HCT116 (cell line): Measurements from ENCODE around the gene DOCK3. TPM values are rescaled to one million over a fixed set of nuclear protein-coding genes. Genes with fewer than 3 reads are reported as not detected.

Source experiments
- ATAC-seq: fragments of 200-7000 bp; cut with Tn5 transposase; 2 replicates; pipeline ENCODE4 v1.9.1; 2020; ENCODE audit warnings: mild to moderate bottlenecking, moderate library complexity
- BruUV-seq: library from RNA; stranded (reverse); fragments of 400-500 nt; replicated peaks from 2 replicates; lab custom pipeline; 2021; lab: Mats Ljungman, UMichigan
- CTCF ChIA-PET: fragments of 300-600 bp; sonication (Branson Sonifier 250); formaldehyde crosslinking; loops from one replicate; lab custom pipeline; 2021; ENCODE audit warnings: antibody characterized with exemption; lab: Charles Lee
- POLR2A ChIA-PET: fragments of 300-600, 350-600 bp; sonication (Branson Sonifier 250); formaldehyde crosslinking; loops from one replicate; lab custom pipeline; 2021; ENCODE audit warnings: antibody characterized with exemption; lab: Charles Lee
- RAD21 ChIA-PET, 2 experiments: fragments of 300-600 bp; sonication (Branson Sonifier 250); formaldehyde crosslinking; loops; one replicate each; lab custom pipeline; 2023; ENCODE audit warnings: low total read pairs in 2 of 2; ENCODE audit not compliant: uncharacterized antibody in 2 of 2, unreplicated experiment in 2 of 2, low non-redundant PET in 1 of 2; lab: Charles Lee
- DNase-seq: peaks from one replicate; pipeline ENCODE4 v3.0.0-alpha.2; 2010; ENCODE audit warnings: low read depth, low spot score
- H2AFZ ChIP-seq: fragments of 200-600 bp; shearing (Covaris generic), sonication (generic); 2 replicates; pipeline ENCODE4 v1.6.1; 2017; ENCODE audit warnings: low read depth, mixed run types, mixed read lengths, antibody characterized with exemption, low read length; ENCODE audit not compliant: poor library complexity, severe bottlenecking
- H3K27ac ChIP-seq: 2 replicates; pipeline ENCODE4 v1.5.1; 2012; ENCODE audit warnings: low read depth, low read length
- H3K27me3 ChIP-seq: fragments of 200-600 bp; sonication (generic); 2 replicates; pipeline ENCODE4 v1.6.1; 2016; ENCODE audit warnings: mixed run types, low read length, mixed read lengths; ENCODE audit not compliant: insufficient read depth
- H3K36me3 ChIP-seq, 2 experiments: fragments of 200-500 bp in 1 of 2; fragments of 200-600 bp in 1 of 2; sonication (Bioruptor generic) in 1 of 2; sonication (generic) in 1 of 2; 2 replicates each; pipeline versions ENCODE4 v1.5.1 to v1.6.1; 2014 to 2016; ENCODE audit warnings: low read length in 2 of 2, inconsistent platforms in 1 of 2, mixed read lengths in 1 of 2, mixed run types in 1 of 2; ENCODE audit not compliant: insufficient read depth in 2 of 2, control insufficient read depth in 1 of 2
- H3K4me1 ChIP-seq, 2 experiments: fragments of 200-600 bp in 1 of 2; sonication (generic) in 1 of 2; 2 replicates each; pipeline versions ENCODE4 v1.5.1 to v1.6.1; 2012 to 2017; ENCODE audit warnings: low read length in 2 of 2, inconsistent platforms in 1 of 2, mild to moderate bottlenecking in 1 of 2, mixed read lengths in 1 of 2, mixed run types in 1 of 2, moderate library complexity in 1 of 2; ENCODE audit not compliant: insufficient read depth in 2 of 2, control insufficient read depth in 1 of 2
- H3K4me2 ChIP-seq: fragments of 200-600 bp; sonication (generic); 2 replicates; pipeline ENCODE4 v1.6.1; 2017; ENCODE audit warnings: mixed run types, low read length, mixed read lengths
- H3K4me3 ChIP-seq, 2 experiments: fragments of 200-600 bp in 1 of 2; sonication (generic) in 1 of 2; replicated peaks in 1 of 2; 2 replicates each; pipeline ENCODE4 v1.5.1; 2011 to 2016; ENCODE audit warnings: low read length in 2 of 2, control low read depth in 1 of 2, low read depth in 1 of 2, mild to moderate bottlenecking in 1 of 2, mixed read lengths in 1 of 2, mixed run types in 1 of 2
- H3K79me2 ChIP-seq: fragments of 200-600 bp; sonication (generic); 2 replicates; pipeline ENCODE4 v1.6.1; 2017; ENCODE audit warnings: mild to moderate bottlenecking, mixed run types, low read length, moderate library complexity, mixed read lengths; ENCODE audit not compliant: insufficient read depth
- H3K9ac ChIP-seq: fragments of 200-600 bp; sonication (generic); 2 replicates; pipeline ENCODE4 v1.6.1; 2016; ENCODE audit warnings: low read length, mixed read lengths
- H3K9me2 ChIP-seq: fragments of 200-600 bp; sonication (generic), shearing (Covaris generic); 2 replicates; pipeline ENCODE4 v1.6.1; 2017; ENCODE audit warnings: mixed run types, mild to moderate bottlenecking, moderate library complexity; ENCODE audit not compliant: insufficient read depth
- H3K9me3 ChIP-seq, 2 experiments: fragments of 200-500 bp in 1 of 2; fragments of 200-600 bp in 1 of 2; sonication (Bioruptor generic) in 1 of 2; sonication (generic) in 1 of 2; 2 replicates each; pipeline ENCODE4 v1.6.1; 2014 to 2017; ENCODE audit warnings: low read length in 2 of 2, mixed read lengths in 2 of 2, inconsistent platforms in 1 of 2, low read depth in 1 of 2, mild to moderate bottlenecking in 1 of 2, mixed run types in 1 of 2, moderate library complexity in 1 of 2; ENCODE audit not compliant: control insufficient read depth in 1 of 2, insufficient read depth in 1 of 2
- H4K20me1 ChIP-seq: fragments of 200-600 bp; sonication (generic), shearing (Covaris generic); 2 replicates; pipeline ENCODE4 v1.6.1; 2017; ENCODE audit warnings: mixed run types, mild to moderate bottlenecking, moderate library complexity; ENCODE audit not compliant: insufficient read depth
- CBX3 ChIP-seq: IDR thresholded peaks from 2 replicates; pipeline ENCODE4 v1.6.1; 2012; ENCODE audit warnings: low read depth
- CEBPB ChIP-seq: IDR thresholded peaks from 2 replicates; pipeline ENCODE4 v1.6.1; 2012; ENCODE audit warnings: low read depth
- CTCF ChIP-seq, 3 experiments: fragments of 200-600 bp in 1 of 3; sonication (generic) in 1 of 3; IDR thresholded peaks in 2 of 3; conservative IDR thresholded peaks in 1 of 3; 2 replicates each; pipeline ENCODE4 v1.5.1; 2012 to 2017; ENCODE audit warnings: low read depth in 2 of 3, low read length in 2 of 3, antibody characterized with exemption in 1 of 3, borderline replicate concordance in 1 of 3, control low read depth in 1 of 3, mild to moderate bottlenecking in 1 of 3, mixed read lengths in 1 of 3, mixed run types in 1 of 3, moderate library complexity in 1 of 3; ENCODE audit not compliant: insufficient read depth in 1 of 3
- ELF1 ChIP-seq: IDR thresholded peaks from 2 replicates; pipeline ENCODE4 v1.6.1; 2012; ENCODE audit warnings: low read depth, borderline replicate concordance
- MAX ChIP-seq: IDR thresholded peaks from 2 replicates; pipeline ENCODE4 v1.6.1; 2012
- POLR2A ChIP-seq: IDR thresholded peaks from 2 replicates; pipeline ENCODE4 v1.7.0; 2011; ENCODE audit warnings: borderline replicate concordance; ENCODE audit not compliant: insufficient read depth, insufficient read length; ENCODE audit errors: extremely low read depth
- RAD21 ChIP-seq: IDR thresholded peaks from 2 replicates; pipeline ENCODE4 v1.6.1; 2012; ENCODE audit warnings: low read depth, mild to moderate bottlenecking
- SIN3A ChIP-seq: IDR thresholded peaks from 2 replicates; pipeline ENCODE4 v1.6.1; 2012; ENCODE audit warnings: low read depth
- SRF ChIP-seq: IDR thresholded peaks from 2 replicates; pipeline ENCODE4 v1.6.1; 2012; ENCODE audit warnings: low read depth
- TCF7L2 ChIP-seq: IDR thresholded peaks from 2 replicates; pipeline ENCODE4 v1.7.0; 2011; ENCODE audit warnings: borderline replicate concordance, inconsistent platforms; ENCODE audit not compliant: insufficient read depth, insufficient read length; ENCODE audit errors: extremely low read depth
- YY1 ChIP-seq: IDR thresholded peaks from 2 replicates; pipeline ENCODE4 v1.6.1; 2011; ENCODE audit warnings: low read length, low read depth, moderate library complexity, mild to moderate bottlenecking; ENCODE audit not compliant: insufficient replicate concordance; ENCODE audit errors: extremely low read depth
- intact Hi-C: fragments of 100-400 bp; cut with micrococcal nuclease; formaldehyde crosslinking; loops from 2 replicates; pipeline ENCODE4 v1.10.0; 2022
- total RNA-seq: library from RNA; stranded (reverse); gene quantifications from one replicate; pipeline ENCODE4 v1.2.1, GENCODE V29; 2021; ENCODE audit not compliant: unreplicated experiment

DOCK3 gene
- total RNA-seq, 1 experiment from 2014 or later, result 4.2 TPM

DNA sequence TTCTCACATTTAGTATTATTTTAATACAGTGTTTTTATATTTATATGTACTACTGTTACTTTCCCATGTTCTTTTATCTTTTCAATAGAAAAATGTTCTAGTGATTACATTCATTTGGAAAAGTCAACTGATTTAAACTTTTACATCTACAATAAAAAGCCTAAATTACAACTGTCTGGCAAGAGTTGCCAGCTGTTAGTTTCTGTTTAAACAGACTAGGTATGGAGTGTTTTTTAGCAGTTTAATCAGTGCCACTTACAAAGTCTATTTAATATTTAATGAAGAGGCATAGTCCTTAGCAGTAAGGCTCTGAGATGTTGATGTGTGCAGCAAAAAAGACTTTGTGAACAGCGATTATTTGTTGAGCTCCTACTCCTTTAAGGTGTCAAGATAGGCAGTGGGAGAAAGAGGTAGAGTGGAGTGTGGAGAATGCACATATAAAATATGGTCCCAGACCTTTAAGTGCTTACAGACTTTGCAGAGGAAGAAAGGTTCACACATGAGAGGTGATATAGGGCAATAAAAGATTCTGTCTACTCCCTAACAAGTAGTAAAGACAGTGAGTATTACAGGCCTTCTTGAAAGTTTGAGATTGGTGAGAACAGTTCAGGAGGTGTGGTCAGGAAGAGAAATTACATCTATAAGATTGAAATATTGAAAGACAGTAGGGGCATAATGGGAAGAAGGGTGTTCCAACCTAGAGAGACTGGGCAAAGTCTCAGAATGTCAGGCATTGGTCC lies 320.5 kb downstream of the DOCK3 start:
- H3K27me3 ChIP-seq, result no peaks in the 10 kb centered on the region
- H3K4me2 ChIP-seq, result no peak overlapping the region
- BruUV-seq, result no TSS peak
- no peak overlapping the region for H3K4me3 ChIP-seq
- H3K36me3 ChIP-seq, result no peaks in the 10 kb centered on the region
- no peaks in the 10 kb centered on the region for H4K20me1 ChIP-seq
- no peak overlapping the region for H2AFZ ChIP-seq
- intact Hi-C loops, result no loop called here
- no peaks in the 10 kb centered on the region for H3K79me2 ChIP-seq
- 0 out of 4 replicates have a peak, but pooled peaks cover 3% of the 10 kb centered on the region in 2 experiments for H3K9me3 ChIP-seq
- TF ChIP-seq POLR2A (no peak), CEBPB (no peak), CBX3 (no peak), MAX (no peak), ELF1 (no peak), YY1 (no peak), SIN3A (no peak), TCF7L2 (no peak), SRF (no peak), RAD21 (no peak), CTCF (IDR thresholded peaks at IDR 0.05 in 2 of 3, conservative IDR thresholded peaks at IDR 0.05 in 1 of 3; ENCODE audit: borderline replicate concordance in 1 of 3, insufficient read depth in 1 of 3, low read depth in 2 of 3, low read length in 2 of 3) (no peak)
- no peaks in the 10 kb centered on the region for H3K4me1 ChIP-seq
- ATAC-seq (no peak), DNase-seq (no peak)
- no peak overlapping the region for H3K9ac ChIP-seq
- no peaks in the 10 kb centered on the region for H3K9me2 ChIP-seq
- CTCF ChIA-PET, result no interaction called here
- POLR2A ChIA-PET, result no interaction called here
- no peak overlapping the region for H3K27ac ChIP-seq
- RAD21 ChIA-PET, result no interaction called here
